ENCODE data around the gene ICAM3.

DNA sequence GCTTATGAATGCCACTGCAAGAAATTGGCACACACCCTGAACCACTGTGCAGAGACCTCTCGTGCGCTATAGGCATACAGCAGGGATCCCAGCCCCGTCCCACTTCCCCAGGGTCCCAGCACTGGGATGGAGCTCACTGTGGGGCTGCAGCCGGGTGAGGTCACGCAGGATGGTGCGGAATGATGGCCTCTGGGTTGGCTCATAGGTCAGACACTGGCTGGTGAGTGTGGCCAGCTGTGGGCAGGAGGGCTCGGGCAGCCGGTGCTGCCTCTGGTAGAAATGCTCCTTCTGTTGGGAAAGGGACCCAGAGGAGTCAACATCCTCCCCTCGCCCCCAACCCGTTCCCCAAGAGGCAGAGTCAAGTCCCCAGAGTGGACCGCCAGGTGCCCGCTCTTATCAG lies 17.0 kb upstream of the ICAM3 start:
- TF ChIP-seq SMC3 (IDR thresholded peaks at IDR 0.05; ENCODE audit: low read depth, low read length) (no peak), BHLHE40 (IDR thresholded peaks at IDR 0.05; ENCODE audit: low read depth, low read length) (no peak), RAD21 (IDR thresholded peaks at IDR 0.05; ENCODE audit: low read length) (no peak), MAZ (IDR thresholded peaks at IDR 0.05; ENCODE audit: borderline replicate concordance, low read depth, low read length) (no peak), POLR2A (IDR thresholded peaks at IDR 0.05; ENCODE audit: low read depth, low read length) (no peak), MXI1 (IDR thresholded peaks at IDR 0.05; ENCODE audit: borderline replicate concordance, low read depth, low read length) (no peak), NFE2L2 (IDR thresholded peaks at IDR 0.05; ENCODE audit: low read depth, low read length) (no peak), RFX5 (IDR thresholded peaks at IDR 0.05; ENCODE audit: low read depth, low read length) (no peak), RCOR1 (IDR thresholded peaks at IDR 0.05; ENCODE audit: insufficient replicate concordance, low read length) (no peak), FOS (IDR thresholded peaks at IDR 0.05; ENCODE audit: low read depth, low read length) (no peak)
- TF ChIP-seq, protein P1, sequence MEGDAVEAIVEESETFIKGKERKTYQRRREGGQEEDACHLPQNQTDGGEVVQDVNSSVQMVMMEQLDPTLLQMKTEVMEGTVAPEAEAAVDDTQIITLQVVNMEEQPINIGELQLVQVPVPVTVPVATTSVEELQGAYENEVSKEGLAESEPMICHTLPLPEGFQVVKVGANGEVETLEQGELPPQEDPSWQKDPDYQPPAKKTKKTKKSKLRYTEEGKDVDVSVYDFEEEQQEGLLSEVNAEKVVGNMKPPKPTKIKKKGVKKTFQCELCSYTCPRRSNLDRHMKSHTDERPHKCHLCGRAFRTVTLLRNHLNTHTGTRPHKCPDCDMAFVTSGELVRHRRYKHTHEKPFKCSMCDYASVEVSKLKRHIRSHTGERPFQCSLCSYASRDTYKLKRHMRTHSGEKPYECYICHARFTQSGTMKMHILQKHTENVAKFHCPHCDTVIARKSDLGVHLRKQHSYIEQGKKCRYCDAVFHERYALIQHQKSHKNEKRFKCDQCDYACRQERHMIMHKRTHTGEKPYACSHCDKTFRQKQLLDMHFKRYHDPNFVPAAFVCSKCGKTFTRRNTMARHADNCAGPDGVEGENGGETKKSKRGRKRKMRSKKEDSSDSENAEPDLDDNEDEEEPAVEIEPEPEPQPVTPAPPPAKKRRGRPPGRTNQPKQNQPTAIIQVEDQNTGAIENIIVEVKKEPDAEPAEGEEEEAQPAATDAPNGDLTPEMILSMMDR (conservative IDR thresholded peaks at IDR 0.05; ENCODE audit: low read depth, low read length), result no peak
